K562 (cell line): ENCODE data around the gene PDZRN4. TPM values are rescaled to one million over a fixed set of nuclear protein-coding genes. Genes with fewer than 3 reads are reported as not detected.

Experiments
- ATAC-seq: fragments of 200-7000 bp; cut with Tn5 transposase; 3 replicates; pipeline ENCODE4 v1.9.1; 2020; ENCODE audit warnings: moderate library complexity
- BruUV-seq: library from RNA; stranded (reverse); fragments of 400-500 nt; replicated peaks from 2 replicates; lab custom pipeline; 2021; lab: Mats Ljungman, UMichigan
- CTCF ChIA-PET: fragments of 300-600 bp; formaldehyde crosslinking; extraction: SDS; loops from one replicate; lab custom pipeline; 2021; ENCODE audit warnings: low intra/inter-chr PET ratio; lab: Yijun Ruan, JAX
- POLR2A ChIA-PET: fragments of 300-600, 350-650 bp; sonication (Branson Sonifier 250); formaldehyde crosslinking; extraction: SDS; loops from one replicate; lab custom pipeline; 2021; ENCODE audit warnings: antibody characterized with exemption, inconsistent platforms; lab: Yijun Ruan, JAX
- DNase-seq, 4 experiments: peaks; one replicate each; pipeline versions ENCODE4 v3.0.0 to v3.0.0-alpha.2; 2011 to 2018; ENCODE audit warnings: low spot score in 3 of 4, mixed read lengths in 3 of 4; ENCODE audit errors: extremely low read depth in 1 of 4
- FAIRE-seq: peaks from 2 replicates; lab custom pipeline; 2011; peaks lifted over from hg19 to GRCh38; lab: Jason Lieb, UNC
- H2AFZ ChIP-seq: 2 replicates; pipeline ENCODE4 v1.6.0; 2011; ENCODE audit warnings: low read depth, low read length, control low read depth, inconsistent platforms
- H3K27ac ChIP-seq: fragments of 200-600 bp; 3 replicates; pipeline ENCODE4 v1.8.0; 2011; ENCODE audit warnings: low read depth, mild to moderate bottlenecking, control low read depth, inconsistent platforms, low read length, moderate library complexity, mixed read lengths; ENCODE audit errors: extremely low read depth
- H3K27me3 ChIP-seq, 2 experiments: fragments of 300-600 bp in 1 of 2; 2 replicates in 1 of 2; 3 replicates in 1 of 2; pipeline versions ENCODE4 v1.6.0 to v1.8.0; 2011; ENCODE audit warnings: inconsistent platforms in 2 of 2, low read length in 2 of 2, mild to moderate bottlenecking in 1 of 2, mixed read lengths in 1 of 2, moderate library complexity in 1 of 2; ENCODE audit not compliant: control insufficient read depth in 2 of 2, insufficient read depth in 2 of 2
- H3K36me3 ChIP-seq: fragments of 300-600 bp; 3 replicates; pipeline ENCODE4 v1.8.0; 2011; ENCODE audit warnings: mild to moderate bottlenecking, low read length, inconsistent platforms; ENCODE audit not compliant: control insufficient read depth, insufficient read depth
- H3K4me1 ChIP-seq, 2 experiments: fragments of 200-600 bp in 1 of 2; replicated peaks in 1 of 2; 2 replicates in 1 of 2; 3 replicates in 1 of 2; pipeline versions ENCODE4 v1.5.1 to v1.8.0; 2011; ENCODE audit warnings: inconsistent platforms in 2 of 2, low read length in 2 of 2, mild to moderate bottlenecking in 1 of 2, mixed read lengths in 1 of 2, moderate library complexity in 1 of 2; ENCODE audit not compliant: control insufficient read depth in 2 of 2, insufficient read depth in 2 of 2
- H3K4me2 ChIP-seq: 2 replicates; pipeline ENCODE4 v1.6.1; 2011; ENCODE audit warnings: low read length, control low read depth, inconsistent platforms, mixed read lengths; ENCODE audit not compliant: insufficient read depth
- H3K4me3 ChIP-seq: fragments of 200-600 bp; sonication (generic), shearing (Covaris generic); 2 replicates; pipeline ENCODE4 v1.5.1; 2016; ENCODE audit warnings: control low read depth, inconsistent platforms
- H3K79me2 ChIP-seq: fragments of 200-600 bp; 3 replicates; pipeline ENCODE4 v1.8.0; 2011; ENCODE audit warnings: low read length, inconsistent platforms; ENCODE audit not compliant: control insufficient read depth, insufficient read depth
- H3K9ac ChIP-seq, 2 experiments: 2 replicates each; pipeline versions ENCODE4 v1.6.0 to v1.6.1; 2011; ENCODE audit warnings: low read depth in 2 of 2, low read length in 2 of 2, control low read depth in 1 of 2, inconsistent platforms in 1 of 2, mild to moderate bottlenecking in 1 of 2, mixed read lengths in 1 of 2; ENCODE audit not compliant: insufficient read depth in 1 of 2
- H3K9me1 ChIP-seq: one replicate; pipeline ENCODE4 v1.6.0; 2011; ENCODE audit warnings: inconsistent platforms, mild to moderate bottlenecking, low read length, moderate library complexity; ENCODE audit not compliant: control insufficient read depth, insufficient read depth
- H3K9me3 ChIP-seq: replicated peaks from 2 replicates; pipeline ENCODE4 v1.5.1; 2011; ENCODE audit warnings: low read depth, low read length, inconsistent platforms; ENCODE audit not compliant: control insufficient read depth, insufficient read depth
- H4K20me1 ChIP-seq: replicated peaks from 2 replicates; pipeline ENCODE4 v1.6.1; 2011; ENCODE audit warnings: low read length, inconsistent platforms, mixed read lengths; ENCODE audit not compliant: control insufficient read depth, insufficient read depth
- ARHGAP35 ChIP-seq: fragments of 450-650 bp; IDR thresholded peaks from 2 replicates; pipeline ENCODE4 v1.6.1; 2018; ENCODE audit not compliant: partially characterized antibody
- ATF7 ChIP-seq: fragments of 450-650 bp; IDR thresholded peaks from 2 replicates; pipeline ENCODE4 v1.7.1; 2014; ENCODE audit warnings: mild to moderate bottlenecking, moderate library complexity
- CBX1 ChIP-seq: sonication (generic); IDR thresholded peaks from 2 replicates; pipeline ENCODE4 v1.6.1; 2016; ENCODE audit warnings: antibody characterized with exemption, low read depth, mild to moderate bottlenecking
- CREB1 ChIP-seq, 2 experiments: sonication (generic) in 1 of 2; formaldehyde crosslinking in 1 of 2; IDR thresholded peaks; 2 replicates each; pipeline versions ENCODE4 v1.6.1 to v1.8.0; 2012 to 2022; ENCODE audit warnings: inconsistent platforms in 1 of 2, mild to moderate bottlenecking in 1 of 2, missing genetic modification reagents in 1 of 2, moderate library complexity in 1 of 2
- FIP1L1 ChIP-seq: fragments of 200-400 bp; formaldehyde crosslinking; IDR thresholded peaks from 2 replicates; pipeline ENCODE4 v1.6.1; 2018; ENCODE audit warnings: mild to moderate bottlenecking, low read depth, low read length; ENCODE audit not compliant: poor library complexity, severe bottlenecking
- FOXM1 ChIP-seq, 2 experiments: fragments of 450-650 bp in 1 of 2; sonication (generic) in 1 of 2; formaldehyde crosslinking in 1 of 2; IDR thresholded peaks; 2 replicates each; pipeline versions ENCODE4 v1.6.1 to v1.9.0; 2017 to 2022; ENCODE audit warnings: low read depth in 2 of 2, mild to moderate bottlenecking in 2 of 2, missing genetic modification reagents in 1 of 2, moderate library complexity in 1 of 2
- IRF1 ChIP-seq: sonication (generic); formaldehyde crosslinking; IDR thresholded peaks from 2 replicates; pipeline ENCODE4 v1.8.0; 2022; ENCODE audit warnings: missing genetic modification reagents, mild to moderate bottlenecking, borderline replicate concordance
- MBD2 ChIP-seq: sonication (generic); IDR thresholded peaks from 2 replicates; pipeline ENCODE4 v1.6.1; 2016; ENCODE audit warnings: low read depth, borderline replicate concordance
- NFE2 ChIP-seq: IDR thresholded peaks from 2 replicates; pipeline ENCODE4 v1.6.1; 2014; ENCODE audit warnings: antibody characterized with exemption, low read depth
- PCBP1 ChIP-seq: fragments of 200-400 bp; formaldehyde crosslinking; IDR thresholded peaks from 2 replicates; pipeline ENCODE4 v1.6.1; 2018; ENCODE audit warnings: mild to moderate bottlenecking, low read depth, low read length; ENCODE audit not compliant: poor library complexity, severe bottlenecking
- PRDM10 ChIP-seq: fragments of 450-650 bp; IDR thresholded peaks from 2 replicates; pipeline ENCODE4 v1.6.1; 2018; ENCODE audit not compliant: partially characterized antibody
- SMAD2 ChIP-seq: fragments of 150-350 bp; IDR thresholded peaks from 2 replicates; pipeline ENCODE4 v1.6.1; 2014; ENCODE audit warnings: low read depth, mild to moderate bottlenecking, low read length
- SNIP1 ChIP-seq: fragments of 450-650 bp; IDR thresholded peaks from 2 replicates; pipeline ENCODE4 v1.7.1; 2017; ENCODE audit warnings: low read depth, mild to moderate bottlenecking
- STAT5B ChIP-seq: fragments of 250-450 bp; sonication (Bioruptor Pico); IDR thresholded peaks from 2 replicates; pipeline ENCODE4 v1.8.0; 2021; ENCODE audit warnings: mild to moderate bottlenecking, inconsistent platforms
- WHSC1 ChIP-seq: IDR thresholded peaks from one replicate; pipeline ENCODE4 v1.6.1; 2012; ENCODE audit warnings: low read length, control low read depth, inconsistent platforms
- ZC3H8 ChIP-seq: fragments of 450-650 bp; IDR thresholded peaks from 2 replicates; pipeline ENCODE4 v1.6.1; 2017
- ZNF431 ChIP-seq: sonication (generic); formaldehyde crosslinking; IDR thresholded peaks from 2 replicates; pipeline ENCODE4 v1.8.0; 2022; ENCODE audit warnings: mild to moderate bottlenecking, missing genetic modification reagents
- WGBS: fragments of 100-300 bp; shearing (Covaris generic); methylation state at CpG from one replicate; pipeline ENCODE4 v1.1.6; 2016; ENCODE audit warnings: low coverage, mixed read lengths; ENCODE audit not compliant: insufficient coverage; ENCODE audit errors: missing lambda C conversion rate; 5-methylcytosine and 5-hydroxymethylcytosine counted together
- in situ Hi-C: fragments of 300-500 bp; cut with MboI; formaldehyde crosslinking; loops from 4 replicates; pipeline ENCODE4 v1.15.0; 2018; ENCODE audit warnings: inconsistent platforms, mixed read lengths
- intact Hi-C: fragments of 100-400 bp; cut with micrococcal nuclease; formaldehyde crosslinking; loops from 2 replicates; pipeline ENCODE4 v1.14.2; 2022
- polyA plus RNA-seq, 8 experiments: library from polyadenylated mRNA; depleted of rRNA in 4 of 8; stranded (reverse) in 5 of 8; unstranded in 3 of 8; fragments of >200 nt; fragmentation: Nextera tagmentation in 2 of 8; fragmentation: Illumina TruSeq in 1 of 8; extraction: Ambion mirVana in 2 of 8; extraction: Trizol in 1 of 8; gene quantifications; 2 replicates each; pipeline versions ENCODE4 v1.2.1 to v1.2.3, GENCODE V29; 2011 to 2014; ENCODE audit warnings: inconsistent platforms in 1 of 8, missing spikeins in 1 of 8
- total RNA-seq, 7 experiments: library from RNA; depleted of rRNA in 6 of 7; stranded (reverse); fragments of >200 nt in 6 of 7; fragmentation: Illumina TruSeq in 2 of 7; extraction: Trizol in 2 of 7; gene quantifications; 2 replicates each; pipeline versions ENCODE4 v1.2.1 to v1.2.3, GENCODE V29; 2011 to 2021; ENCODE audit warnings: low replicate concordance in 1 of 7

Gene PDZRN4
- total and polyA plus RNA-seq, 9 of the 15 experiments (the other 6 are each of a cell fraction or from before 2014, with no cell fraction given): not detected

GRCh38 chr12:41193311-41193710, 5.2 kb downstream of the PDZRN4 start:
- ChIA-PET CTCF (no interaction called here), POLR2A (no interaction called here)
- intact Hi-C loops: no loop called here
- Histone ChIP-seq H2AFZ (no peak overlapping the region), H3K27me3 (no peaks in the 10 kb centered on the region), H3K4me2 (no peak overlapping the region), H3K79me2 (no peaks in the 10 kb centered on the region), H3K9me3 (no peaks in the 10 kb centered on the region), H3K4me1 (no peaks in the 10 kb centered on the region), H3K27ac (no peak overlapping the region), H3K9ac (no peak overlapping the region), H4K20me1 (no peaks in the 10 kb centered on the region), H3K9me1 (no peaks in the 10 kb centered on the region), H3K36me3 (no peaks in the 10 kb centered on the region), H3K4me3 (no peak overlapping the region)
- in situ Hi-C loops: no loop called here
- 0% methylated on average over 1 of the region's 1 CpG for WGBS
- no peak for TF ChIP-seq MBD2
- no peak for TF ChIP-seq PCBP1
- no peak for TF ChIP-seq FIP1L1
- no peak for TF ChIP-seq ZC3H8
- no peak for TF ChIP-seq IRF1 (CRISPR knock-in tag)
- TF ChIP-seq CBX1: no peak
- no peak for TF ChIP-seq FOXM1 (IDR thresholded peaks at IDR 0.05; ENCODE audit: low read depth)
- no peak for TF ChIP-seq FOXM1 (CRISPR knock-in tag; IDR thresholded peaks at IDR 0.05; ENCODE audit: low read depth)
- TF ChIP-seq ZNF431 (CRISPR knock-in tag): no peak
- no peak for TF ChIP-seq WHSC1
- no peak for TF ChIP-seq ARHGAP35
- no peak for TF ChIP-seq SMAD2
- no peak for TF ChIP-seq STAT5B (CRISPR knock-in tag)
- TF ChIP-seq ATF7: no peak
- TF ChIP-seq SNIP1: no peak
- TF ChIP-seq PRDM10: no peak
- no peak for TF ChIP-seq NFE2
- TF ChIP-seq CREB1 (IDR thresholded peaks at IDR 0.05): no peak
- TF ChIP-seq CREB1 (CRISPR knock-in tag; IDR thresholded peaks at IDR 0.05): no peak
- FAIRE-seq (no peak), ATAC-seq (no peak), DNase-seq (no peak)
- BruUV-seq: no TSS peak
